GM12874 (cell line): ENCODE data around the gene RPL39L.

ENCODE experiments used
- CTCF ChIP-seq: IDR thresholded peaks from 2 replicates; pipeline ENCODE4 v1.5.1; 2011; ENCODE audit warnings: low read depth, mild to moderate bottlenecking, control low read depth, low read length, moderate library complexity; ENCODE audit not compliant: insufficient read depth

Gene RPL39L

DNA sequence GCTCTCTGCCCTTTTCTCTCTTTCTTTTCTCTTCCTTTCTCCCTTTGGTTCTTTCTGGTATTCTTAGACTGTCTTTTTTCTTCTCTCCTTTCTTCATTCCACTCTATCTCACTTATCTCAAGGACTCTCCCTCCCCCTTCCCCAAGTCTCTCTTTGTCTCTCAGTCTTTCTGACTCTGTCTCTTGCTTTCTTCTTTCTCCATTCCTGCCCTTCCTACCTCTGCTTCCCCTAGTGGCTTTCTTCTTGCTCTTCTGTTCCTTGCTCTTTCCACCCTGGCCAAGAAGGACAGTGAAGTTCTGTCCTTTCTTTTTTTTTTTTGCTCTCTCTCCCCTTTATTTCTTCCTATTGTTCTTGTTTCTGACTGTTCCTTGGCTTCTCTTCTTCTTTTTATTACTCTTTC is 22.3 kb upstream of the RPL39L start:
- TF ChIP-seq CTCF = no peak

- peak; percentile 51 for TF ChIP-seq CTCF
Observed at GRCh38 chr3:187150599-187150998, 11.3 kb upstream of the RPL39L start.

GRCh38 chr3:187150186-187150585 is 10.9 kb upstream of the RPL39L start:
- no peak for TF ChIP-seq CTCF

DNA sequence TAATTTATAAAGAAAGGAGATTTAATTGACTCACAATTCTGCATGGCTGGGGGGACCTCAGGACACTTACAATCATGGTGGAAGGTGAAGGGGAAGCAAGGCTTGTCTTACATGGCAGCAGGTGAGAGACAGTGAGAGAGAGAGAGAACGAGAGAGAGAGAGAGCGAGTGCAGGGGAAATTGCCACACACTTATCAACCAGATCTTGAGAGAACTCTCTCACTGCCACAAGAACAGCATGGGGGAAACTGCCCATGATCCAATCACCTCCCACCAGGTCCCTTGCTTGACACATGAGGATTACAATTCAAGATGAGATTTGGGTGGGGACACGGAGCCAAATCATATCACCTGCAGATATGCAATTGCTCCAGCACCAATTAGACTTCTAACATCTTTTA is 7.1 kb upstream of the RPL39L start:
- TF ChIP-seq CTCF = no peak

DNA sequence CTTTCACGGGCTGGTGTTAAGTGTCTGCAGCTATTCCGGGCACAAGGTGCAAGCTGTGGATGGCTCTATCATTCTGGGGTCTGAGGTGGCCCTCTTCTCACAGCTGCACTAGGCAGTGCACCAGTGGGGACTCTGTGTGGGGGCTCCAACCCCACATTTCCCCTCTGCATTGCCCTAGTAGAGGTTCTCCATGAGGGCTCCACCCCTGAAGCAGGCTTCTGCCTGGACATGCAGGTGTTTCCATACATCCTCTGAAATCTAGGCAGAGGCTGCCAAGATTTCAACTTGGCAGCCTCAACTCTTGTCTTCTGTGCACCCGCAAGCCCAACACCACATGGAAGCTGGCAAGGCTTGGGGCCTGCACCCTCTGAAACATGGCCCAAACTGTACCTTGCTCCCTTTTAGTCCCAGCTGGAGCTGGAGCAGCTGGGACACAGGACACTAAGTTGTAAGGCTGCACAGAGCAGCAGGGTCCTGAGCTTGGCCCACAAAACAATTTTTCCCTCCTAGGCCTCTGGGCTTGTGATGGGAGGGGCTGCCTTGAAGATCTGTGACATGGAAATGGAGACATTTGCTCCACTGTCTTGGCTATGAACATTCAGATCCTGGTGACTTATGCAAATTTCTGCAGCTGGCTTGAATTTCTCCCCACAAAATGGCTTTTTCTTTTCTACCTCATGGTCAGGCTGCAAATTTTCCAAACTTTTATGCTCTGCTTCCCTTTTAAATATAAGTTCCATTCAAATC is 6.0 kb upstream of the RPL39L start:
- no peak for TF ChIP-seq CTCF

GRCh38 chr3:187139895-187140253 is 578 bp upstream of the RPL39L start:
- TF ChIP-seq CTCF = no peak

- no peak for TF ChIP-seq CTCF
Observed at GRCh38 chr3:187136936-187137335, 2.4 kb downstream of the RPL39L start.
